Breast epithelium (tissue), 4 donors: ENCODE data around the gene C16orf78. TPM values are rescaled to one million over a fixed set of nuclear protein-coding genes. Genes with fewer than 3 reads are reported as not detected.

Source experiments
- DNase-seq, 2 donors: peaks; one replicate each; pipeline ENCODE4 v3.0.0-alpha.2; 2019; ENCODE audit warnings: low spot score in 2 of 2
- H3K27ac ChIP-seq, 2 donors: fragments of 200-600 bp; sonication (generic) in 1 of 2; one replicate each; pipeline ENCODE4 v1.5.1; 2016 to 2019; ENCODE audit warnings: mild to moderate bottlenecking in 1 of 2
- H3K27me3 ChIP-seq, 2 donors: fragments of 200-600 bp; sonication (generic) in 1 of 2; one replicate each; pipeline versions ENCODE4 v1.5.1 to v1.6.0; 2017 to 2019; ENCODE audit warnings: control low read depth in 1 of 2, mild to moderate bottlenecking in 1 of 2
- H3K36me3 ChIP-seq: fragments of 200-600 bp; one replicate; pipeline ENCODE4 v1.5.1; 2019
- H3K4me1 ChIP-seq, 2 donors: fragments of 200-600 bp; sonication (generic); one replicate each; pipeline ENCODE4 v1.5.1; 2016 to 2019; ENCODE audit warnings: control low read depth in 1 of 2
- H3K4me3 ChIP-seq, 3 donors: fragments of 200-600 bp; sonication (generic); 1 replicate in 2 of 3; 2 replicates in 1 of 3; pipeline ENCODE4 v1.5.1; 2016 to 2019; ENCODE audit warnings: mild to moderate bottlenecking in 3 of 3, moderate library complexity in 2 of 3
- H3K9me3 ChIP-seq, 2 donors: fragments of 200-600 bp; sonication (generic) in 1 of 2; one replicate each; pipeline ENCODE4 v1.5.1; 2016 to 2019; ENCODE audit warnings: control low read depth in 1 of 2
- CTCF ChIP-seq, 3 donors: fragments of 450-650 bp; IDR thresholded peaks; one replicate each; pipeline ENCODE4 v1.5.1; 2016 to 2017; ENCODE audit warnings: antibody characterized with exemption in 3 of 3, mild to moderate bottlenecking in 3 of 3, moderate library complexity in 3 of 3
- POLR2A ChIP-seq: fragments of 450-650 bp; IDR thresholded peaks from one replicate; pipeline ENCODE4 v1.6.1; 2016; ENCODE audit warnings: antibody characterized with exemption, mild to moderate bottlenecking, moderate library complexity
- POLR2AphosphoS5 ChIP-seq, 3 donors: sonication (generic); formaldehyde crosslinking; IDR thresholded peaks; one replicate each; pipeline ENCODE4 v1.6.1; 2017; ENCODE audit warnings: antibody characterized with exemption in 3 of 3
- intact Hi-C: fragments of 100-400 bp; cut with DNase I; formaldehyde crosslinking; loops from one replicate; pipeline ENCODE4 v1.15.1; 2023; ENCODE audit warnings: low total_unique reads
- total RNA-seq, 3 donors: library from RNA; depleted of rRNA; stranded (reverse); fragments of >200 nt; gene quantifications; one replicate each; pipeline ENCODE4 v1.1.0, GENCODE V29; 2016

C16orf78 gene
- total RNA-seq, 3 donors from 2014 or later, result not detected

- peaks cover 0 to 3% of the 10 kb centered on the region in 2 donors for H3K27me3 ChIP-seq
- no peak for TF ChIP-seq CTCF (IDR thresholded peaks at IDR 0.05)
- no peak for TF ChIP-seq POLR2A
- no peaks in the 10 kb centered on the region for H3K4me1 ChIP-seq
- intact Hi-C loops, result no loop called here
- H3K36me3 ChIP-seq, result no peaks in the 10 kb centered on the region
- no peak overlapping the region for H3K4me3 ChIP-seq
- peaks cover 9 to 13% of the 10 kb centered on the region in 2 donors for H3K9me3 ChIP-seq
- no peak for DNase-seq
- H3K27ac ChIP-seq, result no peak overlapping the region
These were observed 9.3 kb downstream of the C16orf78 start for GRCh38 chr16:49382916-49383315.

- no peaks in the 10 kb centered on the region for H3K4me1 ChIP-seq
- no peak for DNase-seq
- no peaks in the 10 kb centered on the region for H3K9me3 ChIP-seq
- TF ChIP-seq POLR2A, result no peak
- TF ChIP-seq POLR2AphosphoS5 (IDR thresholded peaks at IDR 0.05), result no peak
- no peak for TF ChIP-seq CTCF (IDR thresholded peaks at IDR 0.05)
- intact Hi-C loops, result no loop called here
- no peak overlapping the region for H3K27ac ChIP-seq
- H3K4me3 ChIP-seq, result no peak overlapping the region
- H3K36me3 ChIP-seq, result no peaks in the 10 kb centered on the region
- H3K27me3 ChIP-seq, result no peaks in the 10 kb centered on the region
These were observed 21.4 kb downstream of the C16orf78 start for GRCh38 chr16:49395021-49395420.

DNA sequence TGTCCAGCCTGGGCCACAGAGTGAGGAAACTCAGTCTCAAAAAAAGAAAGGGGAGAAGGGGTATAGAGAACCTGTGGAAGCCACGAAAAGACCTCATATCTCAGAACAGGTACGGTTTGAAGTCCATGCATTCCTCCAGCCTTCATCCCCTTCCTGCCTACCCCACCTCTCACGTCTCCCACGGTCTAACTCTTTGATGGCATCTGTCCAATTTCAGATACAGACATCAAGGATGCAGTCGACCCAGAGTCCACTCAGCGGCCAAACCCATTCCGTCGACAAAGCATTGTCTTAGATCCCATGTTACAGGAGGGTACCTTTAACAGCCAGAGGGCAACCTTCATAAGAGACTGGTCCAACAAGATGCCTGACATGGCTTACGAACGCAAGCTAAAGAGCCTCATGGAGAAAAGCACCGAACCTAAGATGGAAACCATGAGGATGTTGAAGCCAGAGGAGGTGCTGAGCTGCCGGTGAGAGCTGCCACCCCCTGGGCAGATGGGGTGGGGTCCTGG is 22.7 kb downstream of the C16orf78 start:
- intact Hi-C loops, result no loop called here
- H3K27me3 ChIP-seq, result no peaks in the 10 kb centered on the region
- no peaks in the 10 kb centered on the region for H3K4me1 ChIP-seq
- H3K36me3 ChIP-seq, result no peaks in the 10 kb centered on the region
- no peak overlapping the region for H3K4me3 ChIP-seq
- no peak overlapping the region for H3K27ac ChIP-seq
- TF ChIP-seq POLR2A, result no peak
- TF ChIP-seq CTCF (IDR thresholded peaks at IDR 0.05), result no peak
- TF ChIP-seq POLR2AphosphoS5 (IDR thresholded peaks at IDR 0.05), result no peak
- no peaks in the 10 kb centered on the region for H3K9me3 ChIP-seq
- no peak for DNase-seq

DNA sequence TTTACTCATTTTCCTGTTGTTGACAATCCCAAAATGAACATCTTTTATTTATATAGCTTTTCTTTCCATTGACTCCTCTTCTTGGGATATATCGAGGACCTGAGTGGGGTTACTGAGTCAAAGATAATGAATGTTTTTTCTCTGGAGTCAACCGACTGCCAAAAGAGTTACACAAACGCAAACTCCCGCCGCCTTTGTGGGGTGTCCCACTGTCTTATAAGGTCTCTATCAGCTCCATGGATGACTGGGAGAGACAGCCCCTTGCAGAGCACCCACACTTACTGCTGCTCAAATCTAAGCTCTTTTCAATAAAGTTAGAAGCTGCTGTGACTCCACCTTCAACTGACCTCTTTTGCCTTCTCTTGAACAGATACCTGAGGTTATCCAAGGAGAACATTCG is 25.2 kb downstream of the C16orf78 start:
- Histone ChIP-seq H3K27ac (no peak overlapping the region), H3K4me3 (no peak overlapping the region)
- intact Hi-C loops, result no loop called here

More for the DNA sequence above, 25.2 kb downstream of the C16orf78 start:
- H3K4me1 ChIP-seq, result no peaks in the 10 kb centered on the region
- TF ChIP-seq POLR2A, result no peak
- no peak for TF ChIP-seq POLR2AphosphoS5 (IDR thresholded peaks at IDR 0.05)
- no peak for TF ChIP-seq CTCF (IDR thresholded peaks at IDR 0.05)
- DNase-seq, result no peak
- peaks cover 0 to 12% of the 10 kb centered on the region in 2 donors for H3K9me3 ChIP-seq
- no peaks in the 10 kb centered on the region for H3K36me3 ChIP-seq
- H3K27me3 ChIP-seq, result no peaks in the 10 kb centered on the region
